ENCODE data around the gene KIF5C.

KIF5C gene

DNA sequence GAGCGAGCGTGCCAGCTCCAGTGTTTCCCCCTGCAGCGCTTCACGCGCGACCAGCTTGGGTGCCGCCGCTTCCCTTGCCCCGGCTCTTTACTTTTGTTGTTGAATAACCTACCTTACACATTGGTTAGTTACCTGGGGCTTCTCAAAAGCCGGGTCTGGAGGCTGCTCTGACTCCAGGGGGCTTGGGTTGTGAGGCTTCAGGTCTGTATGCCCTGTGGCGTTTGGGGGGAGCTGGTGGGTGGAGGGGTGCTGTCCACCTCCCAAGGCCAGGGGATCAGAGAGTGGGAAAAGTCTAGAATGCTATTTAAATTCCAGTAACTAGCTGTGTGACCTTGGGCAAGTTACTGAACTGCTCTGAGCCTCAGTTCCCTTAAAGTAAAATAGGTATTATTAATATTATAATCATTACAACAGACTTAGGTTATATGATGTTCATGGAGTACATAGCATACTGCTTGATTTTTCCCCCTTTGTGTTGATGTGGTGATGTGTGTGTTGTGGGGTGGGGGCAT lies 164.2 kb downstream of the KIF5C start:
- TF ChIP-seq POLR2A (IDR thresholded peaks at IDR 0.05; ENCODE audit: low read depth, low read length): no peak
- FAIRE-seq (no peak), DNase-seq (ENCODE audit: insufficient read length, low spot score) (no peak)

DNA sequence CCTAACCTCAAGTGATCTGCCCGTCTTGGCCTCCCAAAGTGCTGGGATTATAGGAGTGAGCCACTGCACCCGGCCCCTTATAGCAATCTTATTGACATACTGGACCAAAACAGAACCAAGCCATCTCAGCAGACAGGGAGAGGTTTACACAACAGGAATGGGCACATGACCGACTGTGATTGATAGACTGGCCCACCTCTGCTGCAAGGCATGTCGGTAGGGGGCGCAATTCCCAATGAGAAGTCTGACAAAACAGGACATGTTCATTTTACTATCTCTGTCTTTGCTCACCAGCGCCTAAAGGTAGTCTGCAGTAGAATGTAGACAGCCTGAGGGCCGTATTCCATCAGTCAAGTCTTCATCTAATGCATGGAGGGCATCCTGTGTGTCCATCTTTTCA lies 165.4 kb downstream of the KIF5C start:
- FAIRE-seq (no peak), DNase-seq (ENCODE audit: insufficient read length, low spot score) (no peak)
- TF ChIP-seq POLR2A (IDR thresholded peaks at IDR 0.05; ENCODE audit: low read depth, low read length): no peak

DNA sequence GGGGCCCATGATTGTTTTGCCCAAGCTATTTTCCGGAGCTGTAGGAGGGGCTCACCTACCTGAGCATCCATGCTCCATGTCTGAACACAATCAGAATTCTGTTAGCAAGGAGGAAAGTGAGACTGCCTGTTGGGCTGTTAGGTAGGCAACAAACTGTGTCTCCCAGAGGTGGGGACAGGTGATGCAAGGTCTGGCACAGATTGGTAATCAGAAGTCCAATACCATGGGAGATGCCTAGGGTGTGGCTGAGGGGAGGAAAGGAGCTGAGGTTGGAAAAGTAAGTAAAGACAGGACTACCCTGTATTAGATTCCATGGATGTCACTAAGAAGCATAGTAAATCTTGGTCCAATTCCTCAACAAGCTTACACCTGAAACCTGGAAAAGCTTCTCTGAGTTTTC lies 166.5 kb downstream of the KIF5C start:
- DNase-seq (ENCODE audit: insufficient read length, low spot score) (no peak), FAIRE-seq (no peak)
- no peak for TF ChIP-seq POLR2A (IDR thresholded peaks at IDR 0.05; ENCODE audit: low read depth, low read length)

DNA sequence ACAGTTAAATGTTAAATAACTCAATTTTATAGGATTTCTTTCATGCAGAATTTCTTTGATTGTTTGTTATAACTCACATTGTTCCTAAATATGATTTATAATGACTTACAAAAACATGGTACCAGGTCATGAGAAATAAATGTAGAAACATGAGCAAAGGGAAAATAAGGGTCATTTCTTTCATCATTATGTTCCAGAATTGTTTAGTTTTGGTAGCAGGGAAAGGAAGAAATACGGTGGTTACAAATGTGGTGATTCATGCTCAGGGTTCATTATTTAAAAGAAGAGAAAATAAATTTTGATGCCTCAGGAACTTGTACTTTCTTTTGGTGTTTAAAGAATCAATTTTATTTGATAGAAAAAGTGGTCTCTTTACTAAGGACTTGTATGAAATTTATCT lies 167.9 kb downstream of the KIF5C start:
- no peak for DNase-seq (ENCODE audit: insufficient read length, low spot score)
- no peak for FAIRE-seq
- no peak for TF ChIP-seq POLR2A (IDR thresholded peaks at IDR 0.05; ENCODE audit: low read depth, low read length)

DNA sequence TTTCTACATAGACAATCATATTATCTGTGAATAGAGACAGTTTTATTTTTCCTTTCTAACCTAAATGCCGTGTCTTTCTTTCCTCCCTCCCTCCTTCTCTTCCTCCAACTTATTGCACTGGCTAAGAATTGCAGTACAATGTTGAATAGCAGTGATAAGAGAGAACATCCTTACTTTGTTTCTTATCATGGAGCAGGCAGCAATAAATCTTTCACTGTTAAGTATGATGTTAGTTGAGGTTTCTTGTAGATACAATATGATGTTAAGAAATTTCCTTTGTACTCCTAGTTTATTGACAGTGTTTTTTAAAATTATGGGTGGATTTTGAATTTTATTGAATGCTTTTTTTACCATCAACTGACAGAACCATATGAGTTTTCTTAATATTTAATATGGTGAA lies 169.5 kb downstream of the KIF5C start:
- FAIRE-seq: no peak
- DNase-seq (ENCODE audit: insufficient read length, low spot score): no peak
- no peak for TF ChIP-seq POLR2A (IDR thresholded peaks at IDR 0.05; ENCODE audit: low read depth, low read length)

- DNase-seq (ENCODE audit: insufficient read length, low spot score): no peak
- no peak for FAIRE-seq
- TF ChIP-seq POLR2A (IDR thresholded peaks at IDR 0.05; ENCODE audit: low read depth, low read length): no peak
Observed at GRCh38 chr2:149047118-149047517, 172.1 kb downstream of the KIF5C start.

DNA sequence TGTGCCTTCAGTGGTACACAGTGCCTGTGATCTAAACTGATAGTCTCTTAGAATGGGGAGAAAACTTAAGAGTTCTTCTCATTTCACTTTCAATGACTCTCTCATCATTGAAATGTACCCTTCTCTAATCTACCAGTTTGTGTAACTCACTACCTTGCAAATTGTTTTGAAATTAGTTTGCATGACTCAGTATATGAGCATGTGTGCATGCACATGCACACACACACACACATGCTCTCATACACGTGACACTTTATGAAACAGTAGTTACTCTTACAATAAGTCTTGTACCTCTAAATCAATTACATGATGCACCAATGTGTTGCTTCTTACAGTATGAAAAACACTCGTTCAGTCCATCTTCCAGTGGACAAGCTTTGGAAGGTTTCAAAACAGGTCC lies 174.1 kb downstream of the KIF5C start:
- no peak for TF ChIP-seq POLR2A (IDR thresholded peaks at IDR 0.05; ENCODE audit: low read depth, low read length)
- FAIRE-seq (no peak), DNase-seq (ENCODE audit: insufficient read length, low spot score) (no peak)

DNA sequence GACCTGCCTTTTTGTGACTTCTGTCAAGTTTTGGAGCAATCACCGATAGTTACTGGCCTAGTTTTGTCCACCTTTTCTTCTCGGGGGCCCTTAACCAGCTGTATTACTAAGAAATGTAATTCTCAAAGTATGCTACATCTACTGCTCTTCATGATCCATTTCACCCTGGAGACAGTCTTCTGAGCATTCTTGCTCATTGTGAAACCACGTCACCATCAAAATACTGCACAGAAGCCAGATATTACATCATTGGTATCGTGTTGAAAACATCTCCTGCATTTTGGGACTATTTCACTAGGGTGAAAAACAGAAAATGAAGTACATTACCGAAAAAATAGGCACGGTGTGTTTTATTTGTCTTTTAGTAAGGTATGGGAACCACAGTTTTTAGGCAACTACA lies 175.2 kb downstream of the KIF5C start:
- DNase-seq (ENCODE audit: insufficient read length, low spot score) (no peak), FAIRE-seq (no peak)
- TF ChIP-seq POLR2A (IDR thresholded peaks at IDR 0.05; ENCODE audit: low read depth, low read length): no peak

DNA sequence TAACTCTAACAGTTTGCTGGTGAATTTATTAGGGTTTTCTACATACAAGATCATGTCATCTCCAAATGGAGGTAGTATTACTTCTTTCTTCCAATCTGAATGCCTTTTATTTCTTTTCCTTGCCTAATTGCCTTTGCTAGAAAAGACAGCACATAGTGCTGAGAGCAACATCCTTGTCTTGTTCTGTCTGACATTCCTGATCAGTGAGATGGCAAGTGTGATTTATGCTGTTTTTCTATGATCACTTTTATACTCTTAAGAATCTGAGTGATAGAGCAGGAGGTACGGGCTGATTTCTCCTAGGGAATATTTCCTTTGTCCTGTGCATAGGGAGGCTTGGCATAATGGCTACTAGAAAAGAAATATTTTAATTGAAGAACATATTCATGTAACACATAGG lies 180.7 kb downstream of the KIF5C start:
- FAIRE-seq (no peak), DNase-seq (ENCODE audit: insufficient read length, low spot score) (no peak)
- TF ChIP-seq POLR2A (IDR thresholded peaks at IDR 0.05; ENCODE audit: low read depth, low read length): no peak

DNA sequence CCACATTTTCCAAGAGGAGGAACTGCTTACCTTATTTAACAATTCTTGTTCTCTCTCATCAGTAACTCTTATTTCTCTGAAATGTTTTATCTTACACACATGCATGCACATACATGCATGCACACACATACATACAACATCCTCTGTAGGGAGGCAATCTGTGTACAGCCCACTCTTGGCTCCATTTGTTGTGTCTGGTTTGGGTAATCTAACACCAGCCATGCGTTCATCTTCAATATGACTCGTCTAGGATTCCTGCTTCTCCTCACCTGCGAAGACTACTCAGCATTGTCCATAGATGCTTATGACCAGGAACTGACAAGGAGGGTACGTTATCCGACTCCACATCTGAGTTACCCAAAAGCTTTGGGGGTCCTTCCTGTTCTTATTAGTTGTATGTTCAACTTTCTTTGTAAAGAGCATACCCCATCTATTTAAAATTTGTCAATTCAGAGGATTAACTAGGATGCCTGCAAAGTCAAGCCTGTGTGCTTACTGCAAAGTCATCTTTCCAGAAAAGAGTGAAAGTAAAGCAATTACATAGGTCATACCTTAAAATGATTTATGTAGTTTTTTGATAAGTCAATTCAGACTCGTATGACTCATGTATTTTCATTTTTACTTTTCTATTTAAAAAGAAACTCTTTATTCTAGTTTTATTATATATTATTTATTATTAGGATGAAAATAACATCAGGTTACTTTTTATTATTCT lies 181.7 kb downstream of the KIF5C start:
- TF ChIP-seq POLR2A (IDR thresholded peaks at IDR 0.05; ENCODE audit: low read depth, low read length): no peak
- FAIRE-seq: no peak
- no peak for DNase-seq (ENCODE audit: insufficient read length, low spot score)

GRCh38 chr2:149057401-149057800 lies 182.4 kb downstream of the KIF5C start:
- DNase-seq (ENCODE audit: insufficient read length, low spot score): no peak
- no peak for FAIRE-seq
- TF ChIP-seq POLR2A (IDR thresholded peaks at IDR 0.05; ENCODE audit: low read depth, low read length): no peak

DNA sequence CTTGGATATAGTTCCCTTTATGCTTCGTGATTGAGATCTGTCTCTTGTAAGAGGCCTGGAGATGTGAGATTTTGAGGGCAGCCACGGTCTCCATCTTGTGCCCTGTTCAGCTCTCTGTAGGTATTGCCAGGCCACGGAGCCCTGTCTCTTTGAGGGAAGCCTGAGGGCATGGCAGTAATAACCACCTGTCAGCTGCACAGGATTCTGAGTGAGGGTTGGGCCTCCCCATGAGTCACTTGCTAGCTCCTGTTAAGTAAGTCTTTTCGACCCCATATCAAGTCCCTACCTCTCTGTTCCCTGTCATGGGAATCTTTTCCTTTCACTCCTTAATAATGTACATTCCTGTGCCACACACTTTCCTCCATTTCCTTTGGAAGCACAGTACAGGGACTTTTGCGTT lies 183.9 kb downstream of the KIF5C start:
- no peak for DNase-seq (ENCODE audit: insufficient read length, low spot score)

DNA sequence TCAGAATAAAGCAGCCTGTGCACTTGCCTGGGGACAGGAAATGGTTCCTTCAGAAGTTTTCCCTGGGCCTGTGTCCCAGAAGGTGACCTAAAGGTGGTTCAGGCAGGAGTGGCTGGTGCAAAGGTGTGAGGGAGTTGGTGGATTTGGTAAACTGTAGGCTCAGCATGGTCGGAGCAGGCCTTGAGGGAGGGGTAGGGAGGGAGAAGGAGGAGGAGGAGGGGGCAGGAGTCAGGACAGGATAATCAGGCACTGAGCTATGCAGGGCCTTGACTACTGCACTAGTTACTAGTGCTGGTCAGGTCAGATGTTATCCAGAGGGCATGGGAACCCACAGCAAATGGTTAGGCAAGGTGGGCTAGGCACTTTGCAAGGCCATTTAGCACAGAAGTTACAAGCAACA lies 184.8 kb downstream of the KIF5C start:
- no peak for DNase-seq (ENCODE audit: insufficient read length, low spot score)
- no peak for FAIRE-seq
- no peak for TF ChIP-seq POLR2A (IDR thresholded peaks at IDR 0.05; ENCODE audit: low read depth, low read length)

More for the DNA sequence above, 183.9 kb downstream of the KIF5C start:
- no peak for FAIRE-seq
- TF ChIP-seq POLR2A (IDR thresholded peaks at IDR 0.05; ENCODE audit: low read depth, low read length): no peak

DNA sequence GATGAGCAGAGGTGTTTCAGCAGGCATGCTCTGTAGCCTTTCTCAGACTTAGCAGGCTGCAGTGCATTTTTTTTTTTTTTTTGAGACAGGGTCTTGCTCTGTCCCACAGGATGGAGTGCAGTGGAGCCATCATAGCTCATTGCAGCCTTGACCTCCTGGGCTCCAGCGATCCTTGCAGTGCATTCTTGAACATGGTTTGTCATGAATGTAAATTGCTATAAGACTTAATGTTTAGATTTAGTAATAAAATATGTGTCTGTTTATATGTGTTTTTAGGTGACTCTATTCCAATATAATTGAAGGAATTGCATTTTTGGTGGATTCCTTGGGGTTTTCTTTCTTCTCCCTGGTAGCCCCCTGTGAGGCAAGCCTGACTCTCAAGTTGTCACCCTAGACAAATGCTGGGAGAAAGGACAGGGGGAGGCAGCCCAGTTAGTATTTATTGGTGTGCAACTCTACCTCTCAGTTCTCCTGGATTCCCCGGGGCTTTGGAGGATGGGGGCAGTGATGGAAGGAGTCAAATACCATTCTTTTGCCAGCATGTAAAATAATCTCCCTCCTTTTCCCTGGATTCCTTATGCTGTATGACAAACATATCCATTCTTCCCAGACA lies 186.2 kb downstream of the KIF5C start:
- DNase-seq (ENCODE audit: insufficient read length, low spot score) (no peak), FAIRE-seq (no peak)
- TF ChIP-seq POLR2A (IDR thresholded peaks at IDR 0.05; ENCODE audit: low read depth, low read length): no peak

- FAIRE-seq (no peak), DNase-seq (ENCODE audit: insufficient read length, low spot score) (no peak)
- no peak for TF ChIP-seq POLR2A (IDR thresholded peaks at IDR 0.05; ENCODE audit: low read depth, low read length)
Observed at GRCh38 chr2:149062531-149062930, 187.5 kb downstream of the KIF5C start.
